Fibroblast of skin of left quadriceps (primary cell): ENCODE results near the gene CEP57.
"Not testable (repeated sequence)": the region's sequence is repeated elsewhere in the genome, so short reads cannot be mapped to it uniquely, and the experiment has no call there.

ENCODE experiments used
- DNase-seq, 2 experiments: peaks; one replicate each; pipeline ENCODE4 v3.0.0-alpha.2; 2013; ENCODE audit warnings: low read depth in 2 of 2

The CEP57 gene

DNA sequence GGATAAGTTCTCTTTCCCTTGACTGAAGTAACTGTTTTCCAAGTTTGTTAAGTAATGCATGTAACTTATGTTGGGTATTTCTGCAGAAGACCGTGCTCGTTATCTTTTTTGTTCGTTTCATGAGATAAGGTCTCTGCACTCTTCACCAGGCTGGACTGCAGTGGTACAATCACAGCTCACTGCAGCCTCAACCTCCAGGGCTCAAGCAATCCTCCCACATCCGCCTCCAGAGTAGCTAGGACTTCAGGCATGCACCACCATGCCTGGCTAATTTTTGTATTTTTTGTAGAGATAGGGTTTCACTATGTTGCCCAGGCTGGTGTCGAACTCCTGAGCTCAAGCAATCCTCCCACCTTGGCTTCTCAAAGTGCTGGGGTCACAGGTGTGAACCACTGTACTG, 64.1 kb downstream of the CEP57 start:
- not testable (repeated sequence) for DNase-seq

- DNase-seq, result not testable (repeated sequence)
Observed at GRCh38 chr11:95860024-95860423, 69.7 kb downstream of the CEP57 start.

GRCh38 chr11:95863486-95864140, 73.3 kb downstream of the CEP57 start:
- DNase-seq, result peak; percentile 72 to 73

DNA sequence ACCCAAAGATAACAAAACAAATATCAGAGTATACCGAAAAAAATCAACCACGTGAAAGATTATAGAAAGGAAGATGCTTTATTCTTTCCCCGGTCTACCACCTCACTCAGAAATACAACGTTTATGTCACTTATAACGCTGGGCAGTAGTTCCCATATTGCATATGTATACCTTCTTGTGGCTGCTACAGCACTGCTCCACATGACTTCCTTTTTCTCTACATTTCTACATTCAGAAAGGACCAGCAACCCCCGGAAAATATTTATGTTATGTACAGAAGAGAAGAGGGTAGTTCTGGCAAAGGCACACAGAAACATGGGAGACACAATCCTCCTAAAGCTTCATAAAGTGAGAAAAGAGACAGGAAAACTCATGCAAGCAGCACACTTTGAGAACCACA, 76.8 kb downstream of the CEP57 start:
- DNase-seq, result no peak

DNA sequence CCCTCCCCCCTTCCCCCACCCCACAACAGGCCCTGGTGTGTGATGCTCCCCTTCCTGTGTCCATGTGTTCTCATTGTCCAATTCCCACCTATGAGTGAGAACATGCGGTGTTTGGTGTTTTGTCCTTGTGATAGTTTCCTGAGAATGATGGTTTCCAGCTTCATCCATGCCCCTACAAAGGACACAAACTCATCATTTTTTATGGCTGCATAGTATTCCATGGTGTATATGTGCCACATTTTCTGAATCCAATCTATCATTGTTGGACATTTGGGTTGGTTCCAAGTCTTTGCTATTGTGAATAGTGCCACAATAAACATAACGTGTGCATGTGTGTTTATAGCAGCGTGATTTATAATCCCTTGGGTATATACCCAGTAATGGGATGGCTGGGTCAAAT, 80.6 kb downstream of the CEP57 start:
- DNase-seq, result not testable (repeated sequence)

- peak; percentile 99 for DNase-seq
Observed at GRCh38 chr11:95877291-95877690, 87.0 kb downstream of the CEP57 start.
